Measurements from ENCODE around the gene COCH.
"Not testable (repeated sequence)": the region's sequence is repeated elsewhere in the genome, so short reads cannot be mapped to it uniquely, and the experiment has no call there.

The COCH gene

GRCh38 chr14:30925254-30925653, 50.9 kb downstream of the COCH start:
- no peak for DNase-seq (ENCODE audit: low read depth in 2 of 2)

DNA sequence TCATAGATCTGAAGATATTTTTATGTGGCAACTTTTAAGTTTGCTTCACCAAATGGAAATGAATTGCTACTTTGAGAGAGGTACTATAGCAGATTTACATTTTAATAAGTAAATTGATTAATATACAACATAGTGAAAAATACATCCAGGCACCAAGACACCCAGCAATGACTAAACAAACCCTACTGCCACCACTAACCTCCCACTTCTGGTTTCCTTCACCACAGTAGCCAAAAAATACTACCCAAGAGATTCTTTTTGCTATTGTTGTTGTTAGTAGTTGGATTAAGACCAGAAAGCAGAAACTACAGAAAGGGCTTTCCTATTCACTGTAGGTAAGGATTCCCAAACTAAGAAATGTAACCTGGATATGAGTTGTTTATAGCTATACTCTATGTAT, 54.1 kb downstream of the COCH start:
- no peak for DNase-seq (ENCODE audit: low read depth in 2 of 2)

- DNase-seq (ENCODE audit: low read depth in 2 of 2) = not testable (repeated sequence)
Measured at GRCh38 chr14:30933937-30934336, 59.6 kb downstream of the COCH start.

GRCh38 chr14:30935445-30935844, 61.1 kb downstream of the COCH start:
- no peak for DNase-seq (ENCODE audit: low read depth in 2 of 2)

DNA sequence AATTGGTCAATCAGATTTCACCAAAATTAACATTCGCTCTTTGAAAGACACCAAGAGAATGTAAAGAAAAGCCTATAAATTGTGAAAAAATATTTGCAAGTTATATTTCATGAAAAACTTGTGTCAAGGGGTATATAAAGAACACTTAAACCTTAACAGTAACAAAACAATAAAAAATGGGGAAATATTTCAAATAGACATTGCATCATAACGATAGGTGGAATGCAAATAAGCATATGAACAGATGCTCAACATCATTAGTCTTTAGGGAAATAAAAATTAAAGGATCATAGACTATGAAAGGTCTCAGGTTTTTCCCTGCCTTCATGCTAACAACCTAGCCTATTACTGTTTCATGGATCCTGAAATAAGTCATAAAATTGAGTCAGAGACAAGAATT, 64.3 kb downstream of the COCH start:
- no peak for DNase-seq (ENCODE audit: low read depth in 2 of 2)
